K562 (cell line): ENCODE results near the gene KCTD21. TPM values are rescaled to one million over a fixed set of nuclear protein-coding genes. Genes with fewer than 3 reads are reported as not detected.

Experiments used
- ARID1B ChIP-seq: fragments of 450-650 bp; IDR thresholded peaks from 2 replicates; pipeline ENCODE4 v1.6.1; 2016; ENCODE audit warnings: antibody characterized with exemption, mild to moderate bottlenecking, inconsistent platforms
- BDP1 ChIP-seq: IDR thresholded peaks from 3 replicates; pipeline ENCODE4 v1.6.1; 2011; ENCODE audit not compliant: insufficient read length, insufficient read depth
- C11orf30 ChIP-seq: fragments of 450-650 bp; IDR thresholded peaks from 2 replicates; pipeline ENCODE4 v1.6.1; 2016; ENCODE audit warnings: low read depth, mild to moderate bottlenecking
- CHD4 ChIP-seq: fragments of 200-600 bp; sonication (generic); IDR thresholded peaks from 3 replicates; pipeline ENCODE4 v1.6.1; 2012; ENCODE audit warnings: low read depth, mild to moderate bottlenecking, mixed read lengths, low read length, inconsistent platforms; ENCODE audit not compliant: insufficient read depth, insufficient replicate concordance, poor library complexity, severe bottlenecking
- JUN ChIP-seq, 2 experiments: sonication (generic) in 1 of 2; formaldehyde crosslinking in 1 of 2; IDR thresholded peaks; 2 replicates each; pipeline versions ENCODE4 v1.6.1 to v1.8.0; 2012 to 2022; ENCODE audit warnings: borderline replicate concordance in 2 of 2, mild to moderate bottlenecking in 2 of 2, improper control_type of control experiment in 1 of 2, low read depth in 1 of 2, low read length in 1 of 2, missing genetic modification reagents in 1 of 2
- JUND ChIP-seq, 2 experiments: IDR thresholded peaks; 2 replicates in 1 of 2; 3 replicates in 1 of 2; pipeline ENCODE4 v1.6.1; 2011; ENCODE audit warnings: borderline replicate concordance in 2 of 2, low read depth in 2 of 2, low read length in 2 of 2, improper control_type of control experiment in 1 of 2, missing biosample characterization in 1 of 2, missing genetic modification characterization in 1 of 2, missing genetic modification reagents in 1 of 2
- KDM2B ChIP-seq: fragments of 250-450 bp; sonication (Bioruptor Pico); IDR thresholded peaks from 2 replicates; pipeline ENCODE4 v1.8.0; 2021; ENCODE audit warnings: mild to moderate bottlenecking, moderate library complexity
- KHSRP ChIP-seq: fragments of 450-650 bp; IDR thresholded peaks from 2 replicates; pipeline ENCODE4 v1.6.1; 2017
- KLF16 ChIP-seq: IDR thresholded peaks from 2 replicates; pipeline ENCODE4 v1.6.1; 2016; ENCODE audit warnings: antibody characterized with exemption
- KLF6 ChIP-seq: fragments of 250-450 bp; sonication (Bioruptor Pico); IDR thresholded peaks from 2 replicates; pipeline ENCODE4 v1.4.0; 2020; ENCODE audit warnings: mild to moderate bottlenecking, moderate library complexity, borderline replicate concordance
- MLLT1 ChIP-seq, 2 experiments: fragments of 450-650 bp; IDR thresholded peaks; 2 replicates each; pipeline ENCODE4 v1.6.1; 2016
- PTBP1 ChIP-seq: fragments of 200-400 bp; formaldehyde crosslinking; IDR thresholded peaks from 2 replicates; pipeline ENCODE4 v1.6.1; 2017; ENCODE audit warnings: low read depth, low read length
- RCOR1 ChIP-seq, 2 experiments: IDR thresholded peaks; 2 replicates each; pipeline ENCODE4 v1.6.1; 2012; ENCODE audit warnings: low read depth in 2 of 2, low read length in 2 of 2, borderline replicate concordance in 1 of 2, improper control_type of control experiment in 1 of 2
- SAFB ChIP-seq: fragments of 200-400 bp; formaldehyde crosslinking; IDR thresholded peaks from 2 replicates; pipeline ENCODE4 v1.6.1; 2017; ENCODE audit warnings: low read depth, low read length, borderline replicate concordance
- YY1 ChIP-seq, 3 experiments: IDR thresholded peaks; 2 replicates each; pipeline ENCODE4 v1.6.1; 2011; ENCODE audit warnings: low read length in 2 of 3, mild to moderate bottlenecking in 2 of 3, moderate library complexity in 2 of 3, borderline replicate concordance in 1 of 3, control low read depth in 1 of 3, low read depth in 1 of 3; ENCODE audit not compliant: insufficient read depth in 3 of 3, insufficient replicate concordance in 2 of 3, control insufficient read depth in 1 of 3, insufficient read length in 1 of 3; ENCODE audit errors: extremely low read depth in 1 of 3
- ZBTB26 ChIP-seq: fragments of 450-650 bp; formaldehyde crosslinking; IDR thresholded peaks from 2 replicates; pipeline ENCODE4 v1.4.0; 2022; ENCODE audit warnings: missing genetic modification characterization
- ZNF212 ChIP-seq: fragments of 450-650 bp; formaldehyde crosslinking; IDR thresholded peaks from 2 replicates; pipeline ENCODE4 v1.4.0; 2020; ENCODE audit warnings: mild to moderate bottlenecking
- ZNF324 ChIP-seq: fragments of 250-450 bp; sonication (Bioruptor Pico); IDR thresholded peaks from 2 replicates; pipeline ENCODE4 v1.4.0; 2020; ENCODE audit warnings: mild to moderate bottlenecking
- ZSCAN29 ChIP-seq: fragments of 450-650 bp; IDR thresholded peaks from 2 replicates; pipeline ENCODE4 v1.6.1; 2017
- polyA plus RNA-seq, 8 experiments: library from polyadenylated mRNA; depleted of rRNA in 4 of 8; stranded (reverse) in 5 of 8; unstranded in 3 of 8; fragments of >200 nt; fragmentation: Nextera tagmentation in 2 of 8; fragmentation: Illumina TruSeq in 1 of 8; extraction: Ambion mirVana in 2 of 8; extraction: Trizol in 1 of 8; gene quantifications; 2 replicates each; pipeline versions ENCODE4 v1.2.1 to v1.2.3, GENCODE V29; 2011 to 2014; ENCODE audit warnings: inconsistent platforms in 1 of 8, missing spikeins in 1 of 8
- total RNA-seq, 7 experiments: library from RNA; depleted of rRNA in 6 of 7; stranded (reverse); fragments of >200 nt in 6 of 7; fragmentation: Illumina TruSeq in 2 of 7; extraction: Trizol in 2 of 7; gene quantifications; 2 replicates each; pipeline versions ENCODE4 v1.2.1 to v1.2.3, GENCODE V29; 2011 to 2021; ENCODE audit warnings: low replicate concordance in 1 of 7
- TF ChIP-seq, protein P1 (sequence below): sonication (generic); formaldehyde crosslinking; IDR thresholded peaks from 2 replicates; pipeline ENCODE4 v1.5.0; 2020; ENCODE audit warnings: missing genetic modification reagents
- TF ChIP-seq, protein P2 (sequence below): fragments of 450-650 bp; formaldehyde crosslinking; IDR thresholded peaks from 2 replicates; pipeline ENCODE4 v1.4.0; 2022; ENCODE audit warnings: missing genetic modification characterization

KCTD21 gene
- total and polyA plus RNA-seq, 9 of the 15 experiments (the other 6 are each of a cell fraction or from before 2014, with no cell fraction given) = 0.34 to 5.4 (median 1.9) TPM

GRCh38 chr11:78216571-78217287 lies 28.3 kb upstream of the KCTD21 start (continued):
- TF ChIP-seq, protein P1, sequence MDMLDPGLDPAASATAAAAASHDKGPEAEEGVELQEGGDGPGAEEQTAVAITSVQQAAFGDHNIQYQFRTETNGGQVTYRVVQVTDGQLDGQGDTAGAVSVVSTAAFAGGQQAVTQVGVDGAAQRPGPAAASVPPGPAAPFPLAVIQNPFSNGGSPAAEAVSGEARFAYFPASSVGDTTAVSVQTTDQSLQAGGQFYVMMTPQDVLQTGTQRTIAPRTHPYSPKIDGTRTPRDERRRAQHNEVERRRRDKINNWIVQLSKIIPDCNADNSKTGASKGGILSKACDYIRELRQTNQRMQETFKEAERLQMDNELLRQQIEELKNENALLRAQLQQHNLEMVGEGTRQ (CRISPR knock-in tag) = no peak
- no peak for TF ChIP-seq KLF6 (CRISPR knock-in tag)
- TF ChIP-seq ZSCAN29 = no peak
- TF ChIP-seq BDP1 = no peak
- TF ChIP-seq KHSRP = no peak
- no peak for TF ChIP-seq KDM2B (CRISPR knock-in tag)
- no peak for TF ChIP-seq YY1 (IDR thresholded peaks at IDR 0.05; ENCODE audit: borderline replicate concordance in 1 of 3, control insufficient read depth in 1 of 3, extremely low read depth in 1 of 3, insufficient read depth in 3 of 3, insufficient read length in 1 of 3, insufficient replicate concordance in 2 of 3, low read depth in 1 of 3, low read length in 2 of 3)
- no peak for TF ChIP-seq SAFB
- TF ChIP-seq ZNF212 (CRISPR knock-in tag) = no peak
- TF ChIP-seq JUN (IDR thresholded peaks at IDR 0.05; ENCODE audit: borderline replicate concordance, low read depth, low read length) = peak; percentile 64; the same call in 1 of the 2 replicates
- no peak for TF ChIP-seq JUN (CRISPR knock-in tag; IDR thresholded peaks at IDR 0.05; ENCODE audit: borderline replicate concordance)
- no peak; the same call in 1 of the 2 replicates for TF ChIP-seq C11orf30
- peak; percentile 80 for TF ChIP-seq JUND (IDR thresholded peaks at IDR 0.05; ENCODE audit: borderline replicate concordance, low read depth, low read length)
- TF ChIP-seq JUND (tag; IDR thresholded peaks at IDR 0.05; ENCODE audit: borderline replicate concordance, low read depth, low read length) = peak; percentile 71; the same call in 1 of the 3 replicates
- TF ChIP-seq KLF16 = no peak
- 0 out of 2 replicates have a peak, but pooled peaks have one; percentile 29 for TF ChIP-seq ZBTB26
- no peak for TF ChIP-seq PTBP1
- TF ChIP-seq RCOR1 (IDR thresholded peaks at IDR 0.05; ENCODE audit: borderline replicate concordance in 1 of 2, low read depth in 2 of 2, low read length in 2 of 2) = peak in 1 of 2 experiments; percentile 54; a peak in 1 of 4 replicates
- TF ChIP-seq MLLT1 (IDR thresholded peaks at IDR 0.05) = 0 out of 4 replicates have a peak, but pooled peaks of 1 of the 2 experiments have one; percentile 34
- TF ChIP-seq CHD4 = no peak
- TF ChIP-seq, protein P2, sequence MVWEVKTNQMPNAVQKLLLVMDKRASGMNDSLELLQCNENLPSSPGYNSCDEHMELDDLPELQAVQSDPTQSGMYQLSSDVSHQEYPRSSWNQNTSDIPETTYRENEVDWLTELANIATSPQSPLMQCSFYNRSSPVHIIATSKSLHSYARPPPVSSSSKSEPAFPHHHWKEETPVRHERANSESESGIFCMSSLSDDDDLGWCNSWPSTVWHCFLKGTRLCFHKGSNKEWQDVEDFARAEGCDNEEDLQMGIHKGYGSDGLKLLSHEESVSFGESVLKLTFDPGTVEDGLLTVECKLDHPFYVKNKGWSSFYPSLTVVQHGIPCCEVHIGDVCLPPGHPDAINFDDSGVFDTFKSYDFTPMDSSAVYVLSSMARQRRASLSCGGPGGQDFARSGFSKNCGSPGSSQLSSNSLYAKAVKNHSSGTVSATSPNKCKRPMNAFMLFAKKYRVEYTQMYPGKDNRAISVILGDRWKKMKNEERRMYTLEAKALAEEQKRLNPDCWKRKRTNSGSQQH (CRISPR knock-in tag) = peak; percentile 77; the same call in 1 of the 2 replicates
- TF ChIP-seq ARID1B = peak; percentile 58; the same call in 1 of the 2 replicates
- no peak for TF ChIP-seq ZNF324 (CRISPR knock-in tag)
